Neural cell (in vitro differentiated cells): Measurements from ENCODE around the gene RRBP1. TPM values are rescaled to one million over a fixed set of nuclear protein-coding genes. Genes with fewer than 3 reads are reported as not detected.
A peak's percentile ranks its signal among the peaks of the same experiment; 100 is the strongest.

ENCODE experiments used
- H2AFZ ChIP-seq: fragments of 200-600, 300-800 bp; sonication (generic), shearing (Covaris generic); 2 replicates; pipeline ENCODE4 v1.6.0; 2014; ENCODE audit warnings: low read depth, mild to moderate bottlenecking, antibody characterized with exemption, low read length, moderate library complexity
- H3F3A ChIP-seq: fragments of 200-600 bp; shearing (Covaris generic); 2 replicates; pipeline ENCODE4 v1.6.1; 2016; ENCODE audit warnings: mild to moderate bottlenecking, moderate library complexity, mixed read lengths, antibody characterized with exemption, low read length; ENCODE audit not compliant: insufficient read depth, poor library complexity, severe bottlenecking
- H3K27ac ChIP-seq: fragments of 200-600, 300-800 bp; sonication (generic), shearing (Covaris generic); 2 replicates; pipeline ENCODE4 v1.5.1; 2014; ENCODE audit warnings: mild to moderate bottlenecking, low read length, moderate library complexity
- H3K27me3 ChIP-seq: fragments of 300-800, 200-600 bp; sonication (generic), shearing (Covaris generic); 2 replicates; pipeline ENCODE4 v1.6.0; 2014; ENCODE audit warnings: mild to moderate bottlenecking, low read depth, low read length, moderate library complexity; ENCODE audit not compliant: insufficient read depth
- H3K36me3 ChIP-seq: fragments of 300-800, 200-600 bp; sonication (generic), shearing (Covaris generic); 2 replicates; pipeline ENCODE4 v1.5.1; 2014; ENCODE audit warnings: mild to moderate bottlenecking, antibody characterized with exemption, low read length, moderate library complexity; ENCODE audit not compliant: insufficient read depth
- H3K4me2 ChIP-seq: fragments of 300-800, 200-600 bp; sonication (generic), shearing (Covaris generic); 2 replicates; pipeline ENCODE4 v1.6.0; 2014; ENCODE audit warnings: mild to moderate bottlenecking, low read length
- H3K4me3 ChIP-seq: fragments of 300-800, 200-600 bp; sonication (generic), shearing (Covaris generic); 2 replicates; pipeline ENCODE4 v1.5.1; 2014; ENCODE audit warnings: mild to moderate bottlenecking, low read length, moderate library complexity
- H3K79me2 ChIP-seq: fragments of 200-600 bp; shearing (Covaris generic); replicated peaks from 2 replicates; pipeline ENCODE4 v1.6.0; 2014; ENCODE audit warnings: mild to moderate bottlenecking, low read length, moderate library complexity; ENCODE audit not compliant: insufficient read depth
- H3K9ac ChIP-seq: fragments of 300-800, 200-600 bp; sonication (generic), shearing (Covaris generic); 2 replicates; pipeline ENCODE4 v1.6.1; 2016; ENCODE audit warnings: mild to moderate bottlenecking, low read length, mixed read lengths
- H3K9me2 ChIP-seq: fragments of 200-600 bp; shearing (Covaris generic); 2 replicates; pipeline ENCODE4 v1.6.1; 2016; ENCODE audit warnings: mild to moderate bottlenecking, low read length, mixed read lengths; ENCODE audit not compliant: insufficient read depth
- H3K9me3 ChIP-seq: fragments of 200-600, 300-800 bp; sonication (generic), shearing (Covaris generic); 2 replicates; pipeline ENCODE4 v1.6.1; 2016; ENCODE audit warnings: mild to moderate bottlenecking, mixed run types, low read length, moderate library complexity, mixed read lengths
- H4K20me1 ChIP-seq: fragments of 200-600 bp; shearing (Covaris generic); 2 replicates; pipeline ENCODE4 v1.6.1; 2016; ENCODE audit warnings: mild to moderate bottlenecking, mixed run types; ENCODE audit not compliant: insufficient read depth
- CTCF ChIP-seq: fragments of 450-650 bp; IDR thresholded peaks from 2 replicates; pipeline ENCODE4 v1.5.1; 2014; ENCODE audit warnings: antibody characterized with exemption, mild to moderate bottlenecking, moderate library complexity; ENCODE audit not compliant: poor library complexity, severe bottlenecking
- EP300 ChIP-seq: fragments of 450-650 bp; conservative IDR thresholded peaks from 2 replicates; pipeline ENCODE4 v1.6.1; 2014; ENCODE audit warnings: antibody characterized with exemption, mild to moderate bottlenecking, moderate library complexity; ENCODE audit not compliant: poor library complexity, severe bottlenecking
- EZH2 ChIP-seq: fragments of 200-600, 300-800 bp; shearing (Covaris generic), sonication (generic); IDR thresholded peaks from 2 replicates; pipeline ENCODE4 v1.6.1; 2014; ENCODE audit warnings: antibody characterized with exemption, low read length, borderline replicate concordance, mild to moderate bottlenecking; ENCODE audit not compliant: insufficient read depth, poor library complexity, severe bottlenecking
- MXI1 ChIP-seq: fragments of 450-650 bp; conservative IDR thresholded peaks from 2 replicates; pipeline ENCODE4 v1.6.1; 2014; ENCODE audit warnings: antibody characterized with exemption, mild to moderate bottlenecking; ENCODE audit not compliant: poor library complexity, severe bottlenecking
- POLR2AphosphoS5 ChIP-seq: IDR thresholded peaks from 2 replicates; pipeline ENCODE4 v1.6.1; 2012
- RAD21 ChIP-seq: fragments of 450-650 bp; conservative IDR thresholded peaks from 2 replicates; pipeline ENCODE4 v1.6.1; 2014; ENCODE audit warnings: antibody characterized with exemption, mild to moderate bottlenecking, moderate library complexity
- REST ChIP-seq: IDR thresholded peaks from 2 replicates; pipeline ENCODE4 v1.6.1; 2012; ENCODE audit warnings: borderline replicate concordance
- TAF1 ChIP-seq: IDR thresholded peaks from 2 replicates; pipeline ENCODE4 v1.6.1; 2012; ENCODE audit warnings: low read depth
- polyA plus RNA-seq: library from polyadenylated mRNA; depleted of rRNA; stranded (reverse); fragments of >200 nt; gene quantifications from 2 replicates; pipeline ENCODE4 v1.2.3, GENCODE V29; 2014

RRBP1 gene
- polyA plus RNA-seq, 1 donor from 2014 or later, result 2.2 TPM

- H3K27me3 ChIP-seq, result no peaks in the 10 kb centered on the region
- H3K4me3 ChIP-seq, result no peak overlapping the region
- H3K9me2 ChIP-seq, result no peaks in the 10 kb centered on the region
- H3K27ac ChIP-seq, result no peak overlapping the region
- no peak overlapping the region for H3K9ac ChIP-seq
- no peaks in the 10 kb centered on the region for H4K20me1 ChIP-seq
- no peaks in the 10 kb centered on the region for H3K36me3 ChIP-seq
- no peaks in the 10 kb centered on the region for H3F3A ChIP-seq
- no peak overlapping the region for H2AFZ ChIP-seq
- no peak overlapping the region for H3K4me2 ChIP-seq
- no peaks in the 10 kb centered on the region for H3K79me2 ChIP-seq
- TF ChIP-seq MXI1, result no peak
- no peak for TF ChIP-seq REST
- no peak for TF ChIP-seq RAD21
- TF ChIP-seq EZH2, result no peak
- TF ChIP-seq EP300, result no peak
- TF ChIP-seq POLR2AphosphoS5, result no peak
- H3K9me3 ChIP-seq, result no peaks in the 10 kb centered on the region
These were observed 30.2 kb upstream of the RRBP1 start for GRCh38 chr20:17712201-17712600.

DNA sequence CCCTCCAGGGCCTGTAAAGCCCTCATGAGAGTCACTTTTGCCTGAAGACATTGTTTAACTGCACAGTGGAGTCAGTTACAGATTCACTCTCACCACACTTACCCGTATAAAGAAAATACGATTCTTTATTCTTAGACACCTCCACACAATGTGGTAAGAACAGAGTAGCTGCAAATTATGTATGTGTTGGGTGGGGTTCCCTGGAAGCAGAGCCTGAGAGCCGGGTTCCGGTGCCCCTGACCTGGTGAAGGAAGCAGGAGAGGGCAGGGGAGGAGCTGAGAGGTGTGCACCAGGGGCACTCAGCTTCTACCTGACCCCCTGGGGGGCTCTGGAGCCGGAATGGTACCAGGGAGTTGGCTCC is 29.2 kb upstream of the RRBP1 start:
- Histone ChIP-seq H3K9ac (no peak overlapping the region), H3K4me3 (no peak overlapping the region), H3F3A (no peaks in the 10 kb centered on the region), H3K9me2 (no peaks in the 10 kb centered on the region), H3K27me3 (no peaks in the 10 kb centered on the region), H4K20me1 (no peaks in the 10 kb centered on the region), H3K27ac (no peak overlapping the region), H2AFZ (no peak overlapping the region), H3K9me3 (no peaks in the 10 kb centered on the region), H3K4me2 (no peak overlapping the region), H3K36me3 (no peaks in the 10 kb centered on the region), H3K79me2 (no peaks in the 10 kb centered on the region)
- no peak for TF ChIP-seq RAD21

GRCh38 chr20:17710379-17711266 is 28.6 kb upstream of the RRBP1 start:
- Histone ChIP-seq H3K9me2 (no peaks in the 10 kb centered on the region), H2AFZ (no peak overlapping the region), H3K27ac (no peak overlapping the region), H3K27me3 (no peaks in the 10 kb centered on the region), H4K20me1 (no peaks in the 10 kb centered on the region), H3K79me2 (no peaks in the 10 kb centered on the region), H3K36me3 (no peaks in the 10 kb centered on the region), H3K9ac (no peak overlapping the region), H3K9me3 (no peaks in the 10 kb centered on the region), H3K4me2 (no peak overlapping the region), H3F3A (no peaks in the 10 kb centered on the region), H3K4me3 (no peak overlapping the region)
- TF ChIP-seq CTCF, result no peak
- TF ChIP-seq MXI1, result no peak
- TF ChIP-seq EZH2, result no peak
- no peak for TF ChIP-seq REST
- no peak for TF ChIP-seq RAD21
- TF ChIP-seq EP300, result no peak
- TF ChIP-seq POLR2AphosphoS5, result peak; percentile 13
- TF ChIP-seq TAF1, result no peak
